ENCODE data around the gene PALLD.

PALLD gene

GRCh38 chr4:168490711-168491110, 6.1 kb upstream of the PALLD start:
- no peak overlapping the region for H3K27ac ChIP-seq (ENCODE audit: extremely low read depth, low read depth, low read length)
- TF ChIP-seq ZNF623 (tag by site-specific recombination; IDR thresholded peaks at IDR 0.05): no peak
- TF ChIP-seq ZBTB26 (tag by site-specific recombination; optimal IDR thresholded peaks at IDR 0.05): no peak
- TF ChIP-seq ZNF2 (tag by site-specific recombination; IDR thresholded peaks at IDR 0.05): no peak
- no peak for TF ChIP-seq KLF17 (tag by site-specific recombination; IDR thresholded peaks at IDR 0.05)
- no peak for TF ChIP-seq ZNF558 (tag by site-specific recombination; IDR thresholded peaks at IDR 0.05)
- TF ChIP-seq ZNF214 (tag by site-specific recombination; IDR thresholded peaks at IDR 0.05; ENCODE audit: borderline replicate concordance): no peak
- no peak for TF ChIP-seq ZNF211 (tag by site-specific recombination; IDR thresholded peaks at IDR 0.05; ENCODE audit: low read depth)
- no peak for TF ChIP-seq HIC1 (tag by site-specific recombination; IDR thresholded peaks at IDR 0.05)
- TF ChIP-seq KLF10 (tag by site-specific recombination; IDR thresholded peaks at IDR 0.05): no peak
- TF ChIP-seq ZBTB10 (tag by site-specific recombination; IDR thresholded peaks at IDR 0.05): no peak
- no peak for TF ChIP-seq TSHZ1 (tag by site-specific recombination; IDR thresholded peaks at IDR 0.05; ENCODE audit: borderline replicate concordance)
- TF ChIP-seq ZNF350 (tag by site-specific recombination; IDR thresholded peaks at IDR 0.05): no peak
- TF ChIP-seq KLF16 (tag by site-specific recombination; IDR thresholded peaks at IDR 0.05): no peak
- no peak for TF ChIP-seq ZNF701 (tag by site-specific recombination; IDR thresholded peaks at IDR 0.05)
- no peak for TF ChIP-seq ZNF202 (tag by site-specific recombination; IDR thresholded peaks at IDR 0.05; ENCODE audit: borderline replicate concordance)
- POLR2A ChIA-PET: no interaction called here
- H3K4me1 ChIP-seq (ENCODE audit: control insufficient read depth, insufficient read depth, low read length): no peaks in the 10 kb centered on the region
- H3K4me3 ChIP-seq (ENCODE audit: low read depth, low read length): no peak overlapping the region
- CTCF ChIA-PET: no interaction called here
- H3K36me3 ChIP-seq (ENCODE audit: control insufficient read depth in 2 of 2, insufficient read depth in 1 of 2, low read length in 2 of 2): no peaks in the 10 kb centered on the region
- H3K9me3 ChIP-seq (ENCODE audit: control insufficient read depth, insufficient read depth, low read depth, low read length): no peaks in the 10 kb centered on the region

- Histone ChIP-seq H3K4me1 (ENCODE audit: control insufficient read depth, insufficient read depth, low read length) (no peaks in the 10 kb centered on the region), H3K9me3 (ENCODE audit: control insufficient read depth, insufficient read depth, low read depth, low read length) (no peaks in the 10 kb centered on the region), H3K27ac (ENCODE audit: extremely low read depth, low read depth, low read length) (no peak overlapping the region), H3K36me3 (ENCODE audit: control insufficient read depth in 2 of 2, insufficient read depth in 1 of 2, low read length in 2 of 2) (no peaks in the 10 kb centered on the region), H3K4me3 (ENCODE audit: low read depth, low read length) (no peak overlapping the region)
- CTCF ChIA-PET: no interaction called here
- POLR2A ChIA-PET: no interaction called here
- TF ChIP-seq ZNF223 (tag by site-specific recombination; IDR thresholded peaks at IDR 0.05): no peak
- no peak for TF ChIP-seq GLIS1 (tag by site-specific recombination; IDR thresholded peaks at IDR 0.05)
- no peak for TF ChIP-seq ZNF529 (tag by site-specific recombination; IDR thresholded peaks at IDR 0.05; ENCODE audit: insufficient replicate concordance)
- no peak for TF ChIP-seq ZNF280D (tag by site-specific recombination; IDR thresholded peaks at IDR 0.05)
- TF ChIP-seq ZNF785 (tag by site-specific recombination; IDR thresholded peaks at IDR 0.05): no peak
- TF ChIP-seq ZNF660 (tag by site-specific recombination; IDR thresholded peaks at IDR 0.05): no peak
- no peak for TF ChIP-seq ZNF416 (tag by site-specific recombination; IDR thresholded peaks at IDR 0.05)
- TF ChIP-seq ZNF530 (tag by site-specific recombination; IDR thresholded peaks at IDR 0.05; ENCODE audit: low read depth): no peak
Measured at GRCh38 chr4:168491563-168491962, 5.3 kb upstream of the PALLD start.

All from HEK293 (cell line).